SKM-1 (cell line): Measurements from ENCODE around the gene NAA25.
"Not testable (repeated sequence)": the region's sequence is repeated elsewhere in the genome, so short reads cannot be mapped to it uniquely, and the experiment has no call there.

Experiments used
- DNase-seq: peaks from one replicate; lab custom pipeline; 2025; ENCODE audit not compliant: unreplicated experiment; lab: John Stamatoyannopoulos, UW

The NAA25 gene

DNA sequence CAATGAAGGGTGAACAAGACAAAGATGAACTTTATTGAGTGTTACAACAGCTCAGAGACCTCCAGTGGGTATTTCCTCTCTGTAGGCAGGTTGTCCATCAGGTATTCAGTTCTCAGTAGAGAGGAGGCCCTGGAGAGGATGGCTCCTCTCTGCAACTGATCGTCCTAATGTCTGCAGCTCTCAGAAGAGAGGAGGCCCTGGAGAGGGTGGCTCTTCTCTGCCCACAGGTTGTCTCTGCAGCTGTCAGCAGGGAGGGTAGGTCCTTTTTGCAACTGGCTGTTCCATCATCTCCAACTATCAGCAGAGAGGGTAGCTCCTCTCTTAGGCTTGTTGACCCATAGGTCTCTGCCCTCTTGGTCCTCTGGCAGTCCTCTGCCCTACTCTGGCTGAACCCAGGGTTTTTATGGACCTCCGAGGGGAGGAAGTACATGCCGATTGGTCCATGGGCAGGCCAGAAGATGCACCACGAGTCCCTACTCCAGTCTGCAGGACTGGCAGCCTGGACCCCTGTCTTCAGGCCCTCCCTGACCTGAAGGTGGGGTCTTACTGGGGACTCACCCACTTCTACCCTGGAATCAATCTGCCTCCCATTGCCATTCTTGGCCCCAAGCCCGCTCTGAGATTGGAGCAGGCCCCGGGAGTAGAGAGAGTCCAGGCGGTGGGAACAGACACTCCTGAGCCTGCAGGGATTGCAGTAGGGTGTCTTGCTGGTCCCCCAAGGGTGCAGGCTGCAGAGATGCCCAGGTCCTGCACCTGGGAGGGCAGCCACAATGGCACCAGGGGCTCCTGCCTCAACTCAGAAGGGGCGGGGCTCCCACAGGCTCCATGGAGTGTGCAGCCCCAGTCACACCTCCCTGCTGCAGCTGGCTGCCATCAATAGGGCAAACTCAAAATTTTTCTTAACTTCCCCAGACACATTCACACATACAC is 97.9 kb downstream of the NAA25 start:
- DNase-seq, result no peak

DNA sequence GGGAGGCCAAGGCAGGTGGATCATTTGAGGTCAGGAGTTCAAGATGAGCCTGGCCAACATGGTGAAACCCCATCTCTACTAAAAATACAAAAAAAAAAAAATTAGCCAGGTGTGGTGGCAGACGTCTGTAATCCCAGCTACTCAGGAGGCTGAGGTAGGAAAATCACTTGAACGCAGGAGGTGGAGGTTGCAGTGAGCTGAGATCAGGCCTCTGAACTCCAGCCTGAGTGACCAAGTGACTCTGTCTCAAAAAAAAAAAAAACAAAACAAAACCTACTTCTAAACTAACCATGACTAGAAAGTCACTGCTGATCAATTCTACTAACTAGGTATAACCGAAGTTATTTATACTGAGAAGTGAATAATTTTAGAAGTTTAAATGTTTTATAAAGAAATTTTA is 99.0 kb downstream of the NAA25 start:
- DNase-seq, result not testable (repeated sequence)

DNA sequence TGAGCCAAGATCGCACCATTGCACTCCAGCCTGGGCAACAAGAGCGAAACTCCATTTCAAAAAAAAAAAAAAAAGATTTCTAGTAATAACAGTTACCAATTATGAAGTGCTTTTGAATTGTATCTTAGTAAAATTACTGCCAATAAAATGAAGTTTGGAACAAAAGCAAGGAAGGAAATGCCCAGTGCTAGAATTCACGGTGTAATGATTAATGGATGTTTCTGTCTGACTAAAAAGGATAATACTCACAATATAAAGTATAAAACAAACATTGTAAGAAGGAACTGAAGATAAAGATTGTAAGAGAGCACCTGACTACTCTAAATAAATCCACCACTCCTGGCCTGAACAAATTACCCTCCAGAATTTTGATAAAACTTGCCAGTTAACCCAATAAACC is 99.7 kb downstream of the NAA25 start:
- DNase-seq, result no peak

DNA sequence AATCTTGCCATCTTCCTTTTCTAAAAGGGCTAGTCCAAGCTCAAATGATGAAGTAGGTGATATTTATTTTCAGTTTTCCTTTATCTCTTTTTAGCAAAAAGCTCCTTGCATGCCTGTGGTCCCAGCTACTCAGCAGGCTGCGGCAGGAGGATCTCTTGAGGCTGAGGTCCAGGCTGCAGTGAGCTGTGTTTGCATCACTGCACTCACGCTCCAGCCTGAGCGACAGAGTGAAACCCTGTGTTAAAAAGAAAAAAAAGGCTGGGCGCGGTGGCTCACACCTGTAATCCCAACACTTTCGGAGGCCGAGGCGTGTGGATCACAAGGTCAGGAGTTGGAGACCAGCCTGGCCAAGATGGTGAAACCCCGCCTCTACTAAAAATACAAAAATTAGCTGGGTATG is 100.6 kb downstream of the NAA25 start:
- no peak for DNase-seq

DNA sequence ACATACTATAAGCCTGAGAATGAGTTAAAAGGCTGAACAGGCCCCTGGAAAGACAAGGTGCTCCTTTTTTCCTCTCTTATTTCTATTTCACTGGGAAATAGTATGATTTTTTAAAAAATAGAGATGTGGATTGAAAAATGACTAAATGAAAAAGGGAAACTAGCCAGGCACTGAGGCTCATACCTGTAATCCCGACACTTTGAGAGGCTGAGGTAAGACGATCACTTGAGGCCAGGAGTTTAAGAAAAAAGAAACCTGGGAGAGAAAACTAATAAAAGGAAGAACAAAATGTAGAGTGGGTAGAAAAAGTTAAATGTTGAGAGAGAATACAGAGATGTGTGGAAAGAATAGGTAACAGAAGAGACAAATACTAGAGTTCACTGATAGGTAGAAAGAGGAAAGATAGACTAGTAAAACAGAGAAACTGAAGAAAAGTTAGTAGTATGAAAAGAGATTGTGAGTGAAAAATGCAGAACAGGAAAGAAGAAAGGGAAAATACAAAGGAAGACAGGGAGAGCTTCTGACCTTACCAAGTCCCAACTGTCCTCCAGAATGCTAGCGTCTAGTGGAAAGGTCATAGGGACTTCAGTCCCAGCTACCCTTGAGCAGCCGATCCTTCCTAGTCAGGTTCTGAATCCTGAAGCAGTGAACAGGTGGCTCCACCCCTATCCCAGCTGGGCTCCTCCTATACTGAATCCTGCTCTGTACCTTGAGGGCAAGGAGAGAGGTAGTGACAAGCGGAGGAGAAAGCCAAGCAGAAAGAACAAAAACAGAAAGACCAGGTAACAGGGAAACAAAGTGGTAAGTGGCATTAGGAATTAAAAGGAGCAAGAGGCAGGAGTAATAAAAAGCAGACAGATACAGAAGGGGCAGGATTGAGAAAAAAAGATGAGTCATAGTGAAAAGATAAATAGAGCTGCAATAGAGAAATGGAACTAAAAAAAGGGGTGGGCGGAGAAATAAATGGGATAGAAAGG is 102.9 kb downstream of the NAA25 start:
- no peak for DNase-seq

DNA sequence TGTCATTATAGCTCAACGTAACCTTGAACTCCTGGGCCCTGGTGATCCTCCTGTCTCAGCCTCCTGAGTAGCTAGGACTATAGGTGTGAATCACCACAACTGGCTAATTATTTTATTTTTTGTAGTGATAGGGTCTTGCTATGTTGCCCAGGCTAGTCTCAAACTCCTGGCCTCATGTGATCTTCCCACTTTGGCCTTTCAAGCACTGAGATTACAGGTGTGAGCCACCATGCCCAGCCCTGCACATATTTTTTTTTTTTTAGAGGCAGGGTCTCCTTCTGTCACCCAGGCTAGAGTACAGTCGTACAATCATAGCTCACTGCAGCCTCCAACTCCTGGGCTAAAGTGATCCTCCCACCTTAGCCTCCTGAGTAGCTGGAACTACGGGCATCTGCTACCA is 104.5 kb downstream of the NAA25 start:
- DNase-seq, result no peak

DNA sequence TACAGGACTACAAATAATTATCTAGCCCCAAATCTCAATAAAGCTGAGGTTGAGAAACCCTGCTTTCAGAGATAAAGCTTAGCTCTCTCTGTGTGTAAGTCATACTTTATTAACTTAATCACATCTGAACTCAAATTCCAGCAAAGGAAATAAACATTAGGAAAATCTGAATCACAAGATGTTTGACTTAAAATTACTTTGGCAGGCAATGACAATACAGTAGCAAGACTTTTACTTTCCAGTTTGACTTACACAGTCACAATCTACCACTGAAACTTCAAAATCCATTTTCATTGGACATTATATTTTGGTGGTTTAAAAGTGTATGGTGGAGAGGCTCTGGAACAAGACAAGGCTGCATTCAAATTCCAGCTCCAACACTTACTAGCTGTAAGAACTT is 107.0 kb downstream of the NAA25 start:
- DNase-seq, result no peak

DNA sequence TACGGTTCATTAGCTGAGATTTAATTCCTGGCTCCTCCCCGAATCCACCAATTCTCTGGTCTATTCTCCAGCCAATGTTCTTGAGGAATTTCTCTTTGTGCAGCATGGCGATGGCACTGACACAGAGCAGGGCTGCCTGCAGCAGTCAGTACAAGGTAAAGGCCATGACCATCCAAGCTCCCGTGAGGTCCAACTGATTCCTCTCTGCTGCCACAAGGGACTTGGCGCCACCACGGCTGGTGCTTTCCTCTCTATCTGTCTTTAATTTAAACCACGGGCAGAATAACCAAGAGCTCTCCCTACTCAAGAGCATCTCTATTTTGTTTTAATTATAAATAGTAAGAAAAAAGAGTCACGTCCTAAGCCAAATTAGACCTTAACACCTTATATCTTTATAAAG is 107.8 kb downstream of the NAA25 start:
- DNase-seq, result no peak

DNA sequence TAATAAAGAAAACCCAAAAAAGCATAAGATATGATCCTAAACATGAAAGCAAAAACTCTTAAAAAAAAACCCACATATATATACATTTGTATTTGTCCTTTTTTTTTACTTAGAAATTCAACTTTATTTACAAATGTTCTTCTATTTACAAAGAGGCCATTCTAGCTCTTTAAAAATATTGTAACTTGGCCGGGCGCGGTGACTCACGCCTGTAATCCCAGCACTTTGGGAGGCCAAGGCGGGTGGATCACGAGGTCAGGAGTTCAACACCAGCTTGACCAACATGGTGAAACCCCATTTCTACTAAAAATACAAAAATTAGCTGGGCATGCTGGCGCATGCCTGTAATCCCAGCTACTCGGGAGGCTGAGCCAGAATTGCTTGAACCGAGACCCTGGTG is 109.5 kb downstream of the NAA25 start:
- DNase-seq, result not testable (repeated sequence)

DNA sequence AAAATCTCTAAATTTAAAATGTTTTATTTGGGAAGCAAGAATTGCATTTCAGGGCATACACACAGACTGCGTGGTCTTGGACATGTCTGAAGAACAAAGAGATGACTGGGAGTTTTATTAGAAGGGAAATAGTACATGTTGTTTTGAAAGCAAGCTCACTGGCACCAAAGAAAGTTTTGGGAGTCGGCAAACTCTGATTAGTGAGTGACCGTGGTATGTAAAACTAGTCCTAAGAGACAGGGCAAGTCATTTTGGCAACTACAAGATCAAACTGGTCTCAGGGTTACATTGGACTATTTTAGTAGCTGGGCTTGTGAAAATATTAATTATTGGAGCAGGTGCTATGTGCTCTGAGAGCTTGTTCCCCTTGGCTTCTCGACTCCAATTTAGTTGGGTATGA is 110.6 kb downstream of the NAA25 start:
- no peak for DNase-seq

DNA sequence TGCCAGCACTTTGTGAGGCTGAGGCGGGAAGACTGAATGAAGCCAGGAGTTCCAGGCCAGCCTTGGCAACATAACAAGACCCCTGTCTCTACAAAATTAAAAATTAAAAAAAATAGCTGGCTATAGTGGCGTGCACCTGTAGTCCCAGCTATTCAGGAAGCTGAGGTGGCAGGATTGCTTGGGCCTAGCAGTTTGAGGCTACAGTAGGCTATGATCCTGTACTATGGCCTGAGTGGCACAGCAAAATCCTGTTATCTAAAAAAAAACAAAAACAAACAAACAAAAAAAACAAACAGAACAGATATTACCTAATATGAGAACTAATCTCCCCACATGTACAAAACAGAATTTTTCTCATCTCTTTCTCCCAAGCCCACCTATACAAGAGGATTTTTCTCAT is 111.3 kb downstream of the NAA25 start:
- no peak for DNase-seq

DNA sequence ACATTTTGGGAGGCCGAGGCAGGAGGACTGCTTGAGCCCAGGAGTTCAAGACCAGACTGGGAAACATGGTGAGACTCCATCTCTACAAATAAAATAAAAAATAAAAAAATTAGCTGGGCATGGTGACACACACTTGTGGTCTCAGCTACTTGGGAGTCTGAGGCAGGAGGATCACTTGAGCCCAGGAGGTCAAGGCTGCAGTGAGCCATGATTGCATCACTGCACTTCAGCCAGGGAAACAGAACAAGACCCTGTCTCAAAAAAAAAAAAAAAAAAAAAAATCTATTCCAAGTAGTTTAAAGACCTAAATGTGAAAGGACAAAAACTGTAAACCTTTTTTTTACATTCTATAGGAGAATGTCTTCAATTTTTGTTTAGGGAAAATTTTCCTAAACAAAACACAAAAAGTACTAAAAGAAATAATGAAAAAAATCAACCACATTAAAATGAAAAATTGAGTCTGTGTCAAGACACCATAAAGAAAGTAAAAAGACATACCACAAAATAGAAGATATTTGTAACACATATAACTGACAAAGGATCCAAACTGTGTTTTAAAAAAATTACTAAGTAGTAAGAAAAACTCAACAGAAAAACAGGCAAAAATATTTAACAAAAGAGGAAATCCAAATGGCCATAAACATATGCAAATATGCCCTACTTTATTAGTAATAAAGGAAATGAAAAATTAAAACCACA is 112.7 kb downstream of the NAA25 start:
- no peak for DNase-seq

DNA sequence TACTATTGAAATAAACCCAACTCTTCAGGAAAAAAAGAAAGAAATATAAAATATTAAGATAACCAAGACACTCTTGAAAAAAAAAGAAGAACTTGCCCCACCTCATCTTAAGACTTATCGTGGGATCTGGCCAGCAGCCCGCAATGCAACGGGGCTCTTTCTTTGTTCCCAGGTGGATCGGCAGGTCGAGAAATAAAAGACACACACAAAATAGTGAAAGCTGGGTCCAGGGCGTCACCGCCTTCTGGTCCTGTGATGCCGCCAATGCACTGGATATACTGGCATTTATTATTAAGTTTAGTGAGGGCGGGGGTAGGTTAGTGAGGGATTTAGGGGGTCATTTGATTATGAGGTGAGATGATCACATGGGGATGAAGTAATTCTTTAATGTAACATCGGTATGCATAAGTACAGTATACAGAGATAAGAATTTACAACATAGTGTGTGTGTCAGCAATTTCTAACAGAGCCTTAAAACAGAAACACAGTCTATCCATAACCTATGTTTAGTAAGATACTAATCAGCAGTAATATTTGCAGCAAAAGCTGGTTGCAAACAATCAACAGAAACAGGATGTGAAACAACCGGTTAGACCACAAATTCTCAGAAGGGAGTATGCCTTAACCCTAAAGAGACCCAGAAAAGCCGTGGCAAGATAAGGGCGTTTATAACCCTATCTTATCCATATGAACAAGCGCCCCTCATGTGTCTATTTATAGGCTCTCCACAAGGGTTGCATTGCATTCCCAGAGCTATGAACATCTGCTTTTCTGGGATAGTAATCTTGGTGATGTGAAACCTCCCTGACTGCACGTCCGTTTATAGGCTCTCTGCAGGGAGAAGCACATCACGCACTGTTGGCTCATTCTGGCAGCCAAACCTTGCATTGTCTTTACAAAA is 114.1 kb downstream of the NAA25 start:
- not testable (repeated sequence) for DNase-seq

DNA sequence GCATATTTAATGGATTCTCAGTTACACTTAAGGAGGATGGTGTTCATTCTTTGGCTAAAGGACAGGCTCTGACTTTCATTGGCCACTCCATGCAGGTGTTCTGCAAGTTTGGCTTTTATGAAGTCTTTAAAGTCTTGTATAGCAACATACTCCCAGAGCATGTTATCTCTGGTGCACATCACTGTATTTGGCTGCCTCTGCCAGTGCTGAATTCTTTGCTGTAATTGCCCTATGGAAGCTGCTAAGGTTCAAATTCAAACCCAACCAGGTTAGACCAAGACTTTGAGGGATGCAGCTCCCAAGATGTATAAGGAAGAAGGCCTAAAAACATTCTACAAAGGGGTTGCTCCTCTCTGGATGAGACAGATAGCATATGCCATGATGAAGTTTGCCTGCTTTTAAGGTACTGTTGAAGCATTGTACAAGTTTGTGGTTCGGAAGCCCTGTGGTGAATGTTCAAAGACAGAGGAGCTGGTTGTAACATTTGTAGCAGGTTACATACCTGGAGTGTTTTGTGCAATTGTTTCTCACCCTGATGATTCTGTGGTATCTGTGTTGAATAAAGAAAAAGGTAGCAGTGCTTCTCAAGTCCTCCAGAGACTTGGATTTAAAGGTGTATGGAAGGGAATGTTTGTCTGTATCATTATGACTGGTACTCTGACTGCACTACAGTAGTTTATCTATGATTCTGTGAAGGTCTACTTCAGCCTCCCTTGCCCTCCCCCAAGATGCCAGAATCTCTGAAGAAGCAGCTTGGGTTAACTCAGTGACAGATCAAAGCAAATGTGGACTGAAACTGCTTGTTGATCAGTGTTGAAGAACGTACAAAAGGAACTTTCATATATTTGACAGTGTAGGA is 115.1 kb downstream of the NAA25 start:
- no peak for DNase-seq

DNA sequence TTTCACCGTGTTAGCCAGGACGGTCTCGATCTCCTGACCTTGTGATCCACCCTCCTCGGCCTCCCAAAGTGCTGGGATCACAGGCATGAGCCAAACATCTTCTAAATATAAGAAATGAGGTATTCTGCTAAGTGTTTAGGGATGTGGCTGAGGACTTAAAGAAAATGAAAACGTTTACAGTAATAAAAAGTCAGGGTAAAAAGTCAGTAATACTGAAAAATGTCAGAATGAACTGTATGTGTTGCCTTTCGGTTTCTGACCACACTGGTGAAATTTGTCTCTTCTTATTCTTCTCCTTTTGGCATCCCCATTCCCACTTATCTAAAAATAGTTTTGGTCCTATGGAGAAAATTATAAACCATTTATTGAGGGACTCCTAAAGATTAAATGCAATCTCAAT is 116.1 kb downstream of the NAA25 start:
- DNase-seq, result no peak

DNA sequence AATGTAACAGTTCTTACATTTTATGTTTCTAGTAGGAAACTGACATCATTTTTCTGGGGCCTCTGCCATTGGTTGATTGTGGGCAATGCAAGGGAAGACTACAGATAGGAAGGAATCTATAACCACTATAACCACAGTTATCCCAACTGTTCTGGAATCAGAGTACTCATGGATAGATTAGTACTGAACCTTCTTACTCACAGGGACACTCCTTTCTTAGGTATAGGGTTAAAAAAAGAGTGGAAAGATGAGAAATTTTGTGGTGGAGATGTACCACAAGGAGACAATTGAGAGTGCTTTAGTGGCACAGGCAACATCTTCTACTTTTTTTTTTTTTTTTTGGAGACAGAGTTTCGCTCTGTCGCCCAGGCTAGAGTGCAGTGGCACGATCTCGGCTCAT is 116.6 kb downstream of the NAA25 start:
- DNase-seq, result no peak

DNA sequence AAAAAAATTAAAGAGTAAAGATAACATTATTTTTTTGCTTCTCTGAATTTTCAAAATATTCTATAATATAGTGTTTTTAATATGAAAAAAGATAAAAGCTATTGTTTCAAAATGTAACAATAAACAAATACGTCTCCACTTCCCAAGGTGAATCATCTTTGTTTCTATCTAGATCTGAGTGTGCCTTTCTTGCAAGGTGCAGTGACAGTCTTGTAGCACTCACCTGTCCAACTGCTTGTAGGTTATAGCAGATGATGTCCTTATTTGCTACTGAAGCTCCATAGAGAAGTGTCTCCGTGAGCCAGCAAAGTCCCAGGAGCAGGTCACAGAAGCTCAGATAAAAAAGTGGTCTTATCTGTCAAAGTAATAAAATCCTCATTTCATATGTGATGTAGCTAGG is 117.0 kb downstream of the NAA25 start:
- DNase-seq, result no peak

DNA sequence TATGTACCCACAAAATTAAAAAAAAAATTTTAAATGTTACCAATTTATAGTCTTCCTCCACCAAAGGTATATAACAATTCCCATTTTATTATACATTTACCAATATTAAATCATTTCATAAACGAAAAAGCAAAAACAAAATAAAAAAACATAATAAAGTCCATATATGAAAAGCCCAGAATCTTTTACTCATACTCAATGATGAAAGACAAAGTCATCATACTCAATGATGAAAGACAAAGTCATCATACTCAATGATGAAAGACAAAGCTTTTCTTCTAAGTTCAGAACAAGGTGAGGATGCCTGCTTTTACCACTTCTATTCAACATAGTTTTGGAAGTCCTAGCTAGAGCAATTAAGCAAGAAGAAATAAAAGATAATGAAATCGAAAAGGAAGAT is 123.8 kb downstream of the NAA25 start:
- no peak for DNase-seq

DNA sequence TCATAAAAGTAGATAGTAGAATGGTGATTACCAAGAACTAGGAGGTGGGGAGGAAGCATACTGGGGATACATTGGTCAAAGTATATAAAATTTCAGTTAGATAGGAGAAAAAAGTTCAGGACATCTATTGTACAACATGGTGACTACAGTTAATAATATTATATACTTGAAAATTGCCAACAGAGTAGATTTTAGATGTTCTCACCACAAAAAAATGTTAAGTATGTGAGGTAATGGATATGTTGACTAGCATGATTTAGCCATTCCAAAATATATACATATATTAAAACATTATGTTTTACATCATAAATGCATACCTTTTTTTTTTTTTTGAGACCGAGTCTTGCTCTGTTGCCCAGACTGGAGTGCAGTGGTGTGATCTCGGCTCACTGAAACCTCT is 126.6 kb downstream of the NAA25 start:
- DNase-seq, result no peak
